B cell (primary cell): ENCODE data around the gene FBXO28. TPM values are rescaled to one million over a fixed set of nuclear protein-coding genes. Genes with fewer than 3 reads are reported as not detected.

Experiments used
- ATAC-seq: fragments of 200-7000 bp; cut with Tn5 transposase; one replicate; pipeline ENCODE4 v1.10.0; 2021; ENCODE audit warnings: low read depth, mild to moderate bottlenecking, moderate number of reproducible peaks, moderate library complexity
- CTCF ChIA-PET: fragments of 350-600 bp; sonication (Branson Sonifier 250); formaldehyde crosslinking; loops from one replicate; lab custom pipeline; 2021; ENCODE audit warnings: antibody characterized with exemption, inconsistent platforms; lab: Charles Lee
- POLR2A ChIA-PET: fragments of 350-600 bp; sonication (Branson Sonifier 250); formaldehyde crosslinking; loops from one replicate; lab custom pipeline; 2021; ENCODE audit warnings: antibody characterized with exemption; lab: Charles Lee
- DNase-seq: peaks from one replicate; pipeline ENCODE4 v3.0.0; 2013
- H2AFZ ChIP-seq: 2 replicates; pipeline ENCODE4 v1.6.1; 2012; ENCODE audit warnings: mild to moderate bottlenecking, low read depth, low read length; ENCODE audit not compliant: insufficient read depth, poor library complexity, severe bottlenecking
- H3K27ac ChIP-seq, 2 donors: 1 replicate in 1 of 2; 2 replicates in 1 of 2; pipeline ENCODE4 v1.5.1; 2012 to 2013; ENCODE audit warnings: low read length in 2 of 2, mild to moderate bottlenecking in 2 of 2, moderate library complexity in 1 of 2
- H3K27me3 ChIP-seq, 4 experiments: fragments of 200-600 bp in 1 of 4; sonication (generic) in 1 of 4; replicated peaks in 1 of 4; 1 replicate in 2 of 4; 2 replicates in 2 of 4; pipeline versions ENCODE4 v1.6.1 to v1.7.0; 2013 to 2016; ENCODE audit warnings: low read length in 3 of 4, mild to moderate bottlenecking in 2 of 4, mixed read lengths in 1 of 4, moderate library complexity in 1 of 4; ENCODE audit not compliant: insufficient read depth in 4 of 4, control insufficient read depth in 3 of 4; ENCODE audit errors: control extremely low read depth in 1 of 4
- H3K36me3 ChIP-seq, 2 experiments: replicated peaks in 1 of 2; 1 replicate in 1 of 2; 2 replicates in 1 of 2; pipeline versions ENCODE4 v1.6.1 to v1.7.1; 2013; ENCODE audit warnings: low read length in 1 of 2; ENCODE audit not compliant: insufficient read depth in 2 of 2, control insufficient read depth in 1 of 2; ENCODE audit errors: control extremely low read depth in 1 of 2, extremely low read depth in 1 of 2
- H3K4me1 ChIP-seq, 2 donors: fragments of 200-600 bp in 1 of 2; sonication (generic) in 1 of 2; 1 replicate in 1 of 2; 2 replicates in 1 of 2; pipeline versions ENCODE4 v1.5.1 to v1.6.1; 2013 to 2017; ENCODE audit warnings: low read length in 2 of 2; ENCODE audit not compliant: control insufficient read depth in 2 of 2, insufficient read depth in 2 of 2
- H3K4me2 ChIP-seq: replicated peaks from 2 replicates; pipeline ENCODE3; 2012; ENCODE audit warnings: mild to moderate bottlenecking, low read depth, low read length; ENCODE audit not compliant: poor library complexity, severe bottlenecking
- H3K4me3 ChIP-seq, 5 experiments: fragments of 200-600 bp in 1 of 5; sonication (generic) in 1 of 5; 1 replicate in 3 of 5; 2 replicates in 2 of 5; pipeline versions ENCODE4 v1.5.1 to v1.7.0; 2011 to 2016; ENCODE audit warnings: low read length in 4 of 5, mild to moderate bottlenecking in 4 of 5, low read depth in 2 of 5, control low read depth in 1 of 5, moderate library complexity in 1 of 5; ENCODE audit not compliant: insufficient read depth in 1 of 5; ENCODE audit errors: control extremely low read depth in 1 of 5, extremely low read depth in 1 of 5
- H3K79me2 ChIP-seq: fragments of 200-600 bp; sonication (generic); one replicate; pipeline ENCODE4 v1.6.0; 2016; ENCODE audit warnings: low read length; ENCODE audit not compliant: control insufficient read depth, insufficient read depth
- H3K9ac ChIP-seq: fragments of 200-600 bp; sonication (generic); 2 replicates; pipeline ENCODE4 v1.6.1; 2017; ENCODE audit warnings: mild to moderate bottlenecking, low read length, moderate library complexity
- H3K9me3 ChIP-seq, 3 donors: one replicate each; pipeline versions ENCODE4 v1.6.1 to v1.7.1; 2013; ENCODE audit warnings: low read length in 2 of 3; ENCODE audit not compliant: control insufficient read depth in 2 of 3, insufficient read depth in 1 of 3; ENCODE audit errors: control extremely low read depth in 1 of 3
- H4K20me1 ChIP-seq: 2 replicates; pipeline ENCODE4 v1.6.0; 2012; ENCODE audit warnings: mild to moderate bottlenecking, low read length; ENCODE audit not compliant: insufficient read depth, control insufficient read depth, poor library complexity, severe bottlenecking
- H3K27ac Mint-ChIP-seq: one replicate; pipeline ENCODE4 v1.8.0; 2021; ENCODE audit warnings: mixed read lengths
- H3K27me3 Mint-ChIP-seq: one replicate; pipeline ENCODE4 v1.8.0; 2021; ENCODE audit warnings: mixed read lengths
- H3K4me1 Mint-ChIP-seq: one replicate; pipeline ENCODE4 v1.8.0; 2021; ENCODE audit warnings: mixed read lengths
- H3K4me3 Mint-ChIP-seq: one replicate; pipeline ENCODE4 v1.8.0; 2021; ENCODE audit warnings: mixed read lengths
- H3K9me3 Mint-ChIP-seq: one replicate; pipeline ENCODE4 v1.8.0; 2022; ENCODE audit warnings: mixed read lengths; ENCODE audit not compliant: insufficient read depth
- CTCF ChIP-seq: fragments of 200-600 bp; IDR thresholded peaks from one replicate; pipeline ENCODE4 v1.8.0; 2022; ENCODE audit warnings: antibody characterized with exemption, mild to moderate bottlenecking
- EZH2 ChIP-seq: IDR thresholded peaks from 2 replicates; pipeline ENCODE4 v1.6.1; 2012; ENCODE audit warnings: borderline replicate concordance, low read depth, mild to moderate bottlenecking, moderate library complexity, low read length; ENCODE audit not compliant: insufficient read depth, poor library complexity, severe bottlenecking
- WGBS: methylation state at CpG from one replicate; pipeline ENCODE4 v1.1.5; 2013; ENCODE audit warnings: missing lambda C conversion rate; ENCODE audit not compliant: insufficient coverage; 5-methylcytosine and 5-hydroxymethylcytosine counted together
- intact Hi-C: fragments of 100-400 bp; cut with micrococcal nuclease; formaldehyde crosslinking; loops from one replicate; pipeline ENCODE4 v1.10.0; 2022
- polyA plus RNA-seq: library from polyadenylated mRNA; depleted of rRNA; stranded (reverse); fragments of >200 nt; gene quantifications from 2 replicates; pipeline ENCODE4 v1.2.3, GENCODE V29; 2012
- total RNA-seq, 2 donors: library from RNA; stranded (reverse); fragments of 120-200 nt in 1 of 2; gene quantifications; 1 replicate in 1 of 2; 2 replicates in 1 of 2; pipeline versions ENCODE4 v1.2.3 to v1.2.4, GENCODE V29; 2013 to 2022

The FBXO28 gene
- total and polyA plus RNA-seq, 2 donors (not counting 1 experiment from before 2014, with no cell fraction given): 17.5 to 39.7 TPM

DNA sequence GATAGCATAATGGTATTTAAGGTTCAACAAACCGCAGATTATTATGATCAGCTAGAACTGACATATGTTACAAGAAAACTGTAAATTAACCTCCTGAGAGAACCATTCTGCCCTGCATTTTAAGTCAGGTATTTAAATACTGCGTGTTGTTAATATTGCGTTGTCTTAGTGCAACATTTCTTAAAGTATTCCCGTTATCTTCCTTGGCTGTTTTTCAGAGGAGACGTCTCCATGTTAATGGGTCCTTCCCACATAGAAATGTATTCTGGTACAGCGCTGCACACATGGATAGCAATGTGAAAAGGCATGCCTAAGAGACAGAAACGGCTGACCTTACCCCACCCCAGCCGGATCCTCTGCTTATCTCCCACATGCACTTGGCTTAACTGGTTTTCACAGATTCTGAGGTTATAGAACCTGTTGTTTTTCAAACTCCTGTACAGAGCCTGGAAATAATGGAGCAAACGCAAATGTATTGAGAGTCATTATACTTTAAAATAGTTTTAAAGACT lies 46.3 kb downstream of the FBXO28 start:
- Histone ChIP-seq H3K36me3 (peaks cover 6 to 45% of the 10 kb centered on the region in 2 experiments), H4K20me1 (no peaks in the 10 kb centered on the region), H3K9ac (no peak overlapping the region), H3K4me2 (no peak overlapping the region), H3K79me2 (no peaks in the 10 kb centered on the region), H3K27me3 (no peaks in the 10 kb centered on the region), H3K4me1 (no peaks in the 10 kb centered on the region), H3K27ac (no peak overlapping the region), H2AFZ (no peak overlapping the region), H3K4me3 (no peak overlapping the region), H3K9me3 (no peaks in the 10 kb centered on the region)
- H3K27me3 Mint-ChIP-seq: no peaks in the 10 kb centered on the region
- ATAC-seq (no peak), DNase-seq (no peak)
- no peaks in the 10 kb centered on the region for H3K4me1 Mint-ChIP-seq
- H3K4me3 Mint-ChIP-seq: no peak overlapping the region
- intact Hi-C loops: no loop called here
- TF ChIP-seq EZH2 (no peak), CTCF (no peak)
- ChIA-PET POLR2A (no interaction called here), CTCF (no interaction called here)
- H3K9me3 Mint-ChIP-seq: no peaks in the 10 kb centered on the region
- WGBS: 100% methylated on average over 5 of the region's 9 CpGs
- H3K27ac Mint-ChIP-seq: no peak overlapping the region

DNA sequence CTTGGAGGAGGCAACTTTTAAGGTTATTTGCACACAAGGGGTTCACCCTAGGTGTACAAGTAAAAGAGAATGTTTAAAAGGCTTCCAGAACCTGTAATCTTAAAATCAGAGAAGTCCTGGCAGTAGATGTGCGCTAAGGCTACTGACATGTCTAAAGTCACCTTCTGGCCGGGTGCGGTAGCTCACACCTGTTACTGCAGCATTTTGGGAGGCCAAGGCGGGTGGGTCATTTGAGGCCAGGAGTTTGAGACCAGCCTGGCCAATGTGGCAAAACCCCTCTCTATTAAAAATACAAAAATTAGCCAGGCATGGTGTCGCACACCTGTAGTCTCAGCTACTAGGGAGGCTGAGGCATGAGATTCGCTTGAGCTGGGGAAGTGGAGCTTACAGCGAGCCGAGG lies 48.9 kb downstream of the FBXO28 start:
- ATAC-seq (no peak), DNase-seq (no peak)
- ChIA-PET CTCF (interaction anchor here (1.1 to 1.5 kb wide), 2 partner anchors 10 to 80 kb away, joined by 3 to 4 read pairs; no protein-coding TSS in a partner anchor), POLR2A (interaction anchor here (1.9 kb wide), 1 partner anchor 20 kb away, joined by 4 read pairs; the partner anchor contains the start of gene DEGS1)
- no peak overlapping the region for H3K4me3 ChIP-seq
- Mint-ChIP-seq H3K27ac (no peak overlapping the region), H3K4me1 (no peaks in the 10 kb centered on the region), H3K4me3 (no peak overlapping the region), H3K9me3 (no peaks in the 10 kb centered on the region), H3K27me3 (no peaks in the 10 kb centered on the region)
- H3K36me3 ChIP-seq: peaks cover 6 to 28% of the 10 kb centered on the region in 2 experiments
- no peaks in the 10 kb centered on the region for H3K9me3 ChIP-seq
- intact Hi-C loops: no loop called here
- H3K27ac ChIP-seq: no peak overlapping the region
- H2AFZ ChIP-seq: no peak overlapping the region
- no peaks in the 10 kb centered on the region for H3K79me2 ChIP-seq
- H3K27me3 ChIP-seq: no peaks in the 10 kb centered on the region
- H3K4me2 ChIP-seq: no peak overlapping the region
- 100% methylated on average over 4 of the region's 8 CpGs for WGBS
- H3K9ac ChIP-seq: no peak overlapping the region
- TF ChIP-seq EZH2: no peak
- no peak for TF ChIP-seq CTCF
- H4K20me1 ChIP-seq: no peaks in the 10 kb centered on the region
- H3K4me1 ChIP-seq: no peaks in the 10 kb centered on the region
